Dermis blood vessel endothelial cell (primary cell): ENCODE results near the gene KLHL29. TPM values are rescaled to one million over a fixed set of nuclear protein-coding genes. Genes with fewer than 3 reads are reported as not detected.
A peak's percentile ranks its signal among the peaks of the same experiment; 100 is the strongest.

Experiments
- DNase-seq: peaks from one replicate; pipeline ENCODE4 v3.0.0; 2010
- total RNA-seq: library from RNA; depleted of rRNA; stranded (reverse); fragments of >200 nt; gene quantifications from 2 replicates; pipeline ENCODE4 v1.2.3, GENCODE V29; 2014

The KLHL29 gene
- total RNA-seq, 1 donor from 2014 or later: 3.7 TPM

DNA sequence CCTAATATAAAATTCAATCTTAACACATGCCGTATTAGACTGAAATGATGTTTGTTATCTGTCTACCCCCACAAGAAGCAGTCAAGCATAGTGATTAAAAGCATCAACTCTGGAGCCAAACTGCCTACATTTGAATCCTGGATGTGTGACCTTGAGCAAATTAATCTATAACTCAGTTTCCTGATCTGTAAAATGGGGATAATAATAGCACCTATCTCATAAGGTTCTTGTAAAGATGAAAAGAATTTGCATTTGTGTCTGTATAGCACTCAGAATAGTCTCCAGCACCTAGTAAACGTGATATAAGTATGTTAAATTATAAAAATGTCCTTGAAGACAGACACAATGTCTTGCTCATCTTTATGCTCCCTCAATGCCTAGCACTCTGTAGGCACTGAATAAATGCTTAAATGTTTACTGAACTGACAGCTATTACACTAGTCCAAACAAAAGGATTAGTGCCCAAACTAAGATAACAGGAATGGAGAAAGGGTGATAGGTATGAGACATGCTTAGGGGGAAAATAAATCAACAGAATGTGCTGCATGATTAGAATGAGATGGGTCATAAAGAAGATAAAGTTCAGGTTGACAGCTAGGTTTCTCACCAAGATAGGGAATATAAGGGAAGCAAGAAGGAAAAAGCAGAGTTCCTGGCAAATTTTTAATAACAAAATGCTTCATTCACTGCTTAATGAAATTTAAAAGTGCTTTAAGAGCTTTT, 361.3 kb downstream of the KLHL29 start:
- no peak for DNase-seq

DNA sequence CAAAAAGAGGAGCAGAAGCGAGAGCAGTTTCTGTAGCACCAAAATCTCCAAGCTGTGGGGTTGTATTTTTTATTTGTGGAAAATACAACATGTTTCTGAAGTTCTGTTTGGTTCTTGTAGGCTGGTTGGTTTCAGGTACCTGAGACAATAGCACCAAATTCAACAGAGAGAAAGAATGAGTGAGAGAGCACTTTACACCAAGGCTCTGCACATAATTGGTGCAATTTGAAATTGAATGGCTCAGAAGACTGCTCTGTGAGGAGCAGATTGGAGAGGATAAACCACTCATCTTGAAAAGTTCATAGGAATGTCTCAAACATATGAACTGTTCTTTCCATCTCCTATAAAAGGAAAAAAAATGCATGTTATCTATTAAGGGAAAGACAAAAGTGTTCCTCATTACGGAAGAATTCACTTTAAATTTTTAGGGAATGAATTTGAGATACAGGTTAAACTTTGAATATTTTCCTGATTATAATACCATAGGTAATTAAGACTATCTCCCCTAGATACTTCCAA, 366.8 kb downstream of the KLHL29 start:
- no peak for DNase-seq

DNA sequence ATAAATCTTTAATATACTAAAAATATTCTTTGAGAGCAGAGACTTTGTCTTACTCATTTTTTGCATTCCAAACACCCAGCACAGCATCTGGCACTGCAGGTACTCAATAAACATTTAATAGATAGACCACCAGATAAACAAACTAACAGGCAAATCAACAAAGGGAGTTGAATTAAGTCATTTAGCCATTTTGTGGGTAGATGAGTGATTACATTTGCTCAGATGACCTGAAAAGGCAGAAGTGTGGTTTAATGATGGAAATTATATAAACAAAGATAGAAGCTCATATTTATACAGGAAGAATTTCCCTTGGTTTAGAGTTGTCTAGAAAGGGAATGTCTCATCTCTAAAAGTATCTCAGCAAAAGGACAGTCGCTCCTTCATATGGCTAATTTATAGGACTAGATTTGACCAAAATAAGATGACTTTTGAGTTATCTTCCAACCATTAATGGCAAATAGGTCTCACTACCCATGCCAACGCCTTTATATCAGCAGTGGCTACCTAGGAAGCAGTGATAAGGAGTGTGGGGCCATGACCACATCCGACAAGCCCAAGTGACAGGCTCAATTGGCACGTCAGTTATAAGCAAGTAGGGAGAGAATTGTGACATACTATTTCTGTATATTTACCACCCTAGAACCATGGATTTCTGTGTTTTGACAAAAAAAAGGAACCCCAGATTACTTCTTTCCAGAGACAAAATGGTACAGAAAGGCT, 368.5 kb downstream of the KLHL29 start:
- no peak for DNase-seq

DNA sequence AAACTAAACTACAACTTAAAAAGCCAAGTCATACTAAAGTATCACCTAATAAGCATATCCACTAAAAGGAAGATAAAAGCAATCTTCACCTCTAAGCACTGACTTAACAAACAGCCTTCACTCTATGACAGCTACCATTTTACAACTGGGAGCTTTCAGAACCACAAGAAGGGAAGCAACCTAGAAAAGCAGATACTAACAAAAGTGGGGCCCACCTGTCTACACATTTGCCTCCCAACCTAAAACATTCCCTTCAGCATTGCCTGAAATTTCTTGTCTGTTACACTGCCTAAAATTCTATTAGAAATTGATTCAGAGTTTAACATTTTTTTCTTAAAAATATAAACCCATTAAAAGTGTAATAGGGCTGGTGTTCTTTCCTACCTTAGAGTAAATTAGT, 370.0 kb downstream of the KLHL29 start:
- no peak for DNase-seq

DNA sequence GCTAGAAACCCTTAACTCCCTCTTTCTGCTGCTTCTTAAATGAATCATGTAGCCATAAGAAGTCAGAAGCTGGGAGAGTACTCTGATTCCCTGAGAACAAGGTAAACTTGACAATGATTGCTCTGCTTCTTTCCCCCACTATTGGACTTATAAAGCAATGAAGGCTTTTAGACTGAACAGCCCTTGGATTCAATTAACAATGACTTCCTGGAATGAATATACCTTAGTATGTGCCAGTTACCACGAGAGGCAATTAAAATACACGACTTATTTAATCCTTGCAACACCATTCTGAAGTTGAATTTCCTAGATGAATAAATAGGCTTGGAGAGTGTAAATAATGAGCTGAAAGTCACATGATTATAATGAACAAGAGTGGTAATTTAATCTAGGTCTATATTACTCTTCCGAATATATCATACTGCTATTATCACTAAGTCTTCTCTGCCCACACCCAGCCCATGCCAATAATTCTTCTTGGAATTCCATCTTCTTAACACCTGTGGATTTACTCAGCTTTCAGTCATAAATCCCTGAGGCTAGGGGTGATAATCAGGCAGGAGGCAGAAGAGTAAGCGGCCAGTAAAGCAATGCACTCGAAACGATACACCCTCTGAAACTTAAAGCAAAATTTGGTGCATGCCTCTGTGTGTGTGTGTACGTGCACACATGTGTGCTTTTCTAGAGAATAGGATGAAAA, 371.8 kb downstream of the KLHL29 start:
- no peak for DNase-seq

DNA sequence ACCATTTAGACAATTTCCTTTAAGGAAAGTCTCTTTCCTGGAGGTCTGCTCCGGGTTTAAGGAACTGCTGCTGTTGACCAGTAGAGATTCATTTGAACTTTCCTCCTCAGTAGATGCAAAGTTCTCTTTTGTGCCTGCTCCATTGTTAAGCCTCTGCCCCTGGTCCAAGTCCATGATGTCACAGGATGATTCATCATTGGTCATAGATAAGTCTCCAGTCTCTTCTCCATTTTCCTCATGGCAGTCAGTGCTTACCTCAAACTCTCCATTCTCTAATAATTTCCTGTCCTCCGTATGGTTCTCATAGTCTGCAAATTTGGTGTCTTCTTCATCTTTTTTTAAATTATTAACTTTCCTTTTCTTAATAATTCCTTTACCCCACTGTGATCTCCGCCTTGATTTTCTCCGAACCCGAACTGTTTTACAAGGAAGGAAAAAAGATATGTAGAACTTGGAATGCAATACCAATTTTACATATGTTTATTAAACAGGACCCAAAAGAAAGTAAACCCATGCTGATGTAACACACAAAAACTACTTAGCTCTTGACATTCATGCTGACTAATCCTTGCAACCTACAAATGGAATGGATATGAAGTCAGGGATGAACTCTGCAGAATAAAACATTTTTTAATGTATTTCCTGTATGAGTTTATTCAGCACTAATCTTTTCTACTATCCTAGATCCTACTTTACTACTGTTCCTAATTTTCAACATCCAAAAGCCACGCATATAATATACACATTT, 372.9 kb downstream of the KLHL29 start:
- DNase-seq: peak; percentile 91
